ENCODE measurements around the gene SPTBN5.

- TF ChIP-seq POLR2A (IDR thresholded peaks at IDR 0.05; ENCODE audit: low read depth, low read length) (no peak), POLR2AphosphoS5 (IDR thresholded peaks at IDR 0.05; ENCODE audit: low read depth, low read length) (no peak)
Measured at GRCh38 chr15:41885321-41885720, 8.5 kb downstream of the SPTBN5 start.
